RWPE2 (cell line): ENCODE results near the gene SLC25A26.
"Not testable (repeated sequence)": the region's sequence is repeated elsewhere in the genome, so short reads cannot be mapped to it uniquely, and the experiment has no call there.

Source experiments
- ATAC-seq: fragments of 200-7000 bp; cut with Tn5 transposase; 3 replicates; pipeline ENCODE4 v1.9.1; 2021; ENCODE audit warnings: low read depth
- DNase-seq: peaks from one replicate; pipeline ENCODE4 v3.0.0-alpha.2; 2020; ENCODE audit warnings: low spot score
- H3K27ac ChIP-seq: fragments of 450-650 bp; 2 replicates; pipeline ENCODE4 v1.5.1; 2017; ENCODE audit warnings: mild to moderate bottlenecking; ENCODE audit not compliant: poor library complexity, severe bottlenecking
- H3K27me3 ChIP-seq: fragments of 250-450 bp; sonication (Bioruptor Pico); 2 replicates; pipeline ENCODE4 v1.5.1; 2021; ENCODE audit warnings: mild to moderate bottlenecking, moderate library complexity; ENCODE audit not compliant: insufficient read depth, poor library complexity, severe bottlenecking
- H3K36me3 ChIP-seq: fragments of 250-450 bp; sonication (Bioruptor Pico); 2 replicates; pipeline ENCODE4 v1.5.1; 2020; ENCODE audit warnings: low read depth, mild to moderate bottlenecking, moderate library complexity
- H3K4me1 ChIP-seq: fragments of 250-450 bp; sonication (Bioruptor Pico); 2 replicates; pipeline ENCODE4 v1.5.1; 2021; ENCODE audit warnings: mild to moderate bottlenecking, moderate library complexity; ENCODE audit not compliant: insufficient read depth, poor library complexity, severe bottlenecking
- H3K4me3 ChIP-seq: fragments of 250-450 bp; sonication (Bioruptor Pico); 2 replicates; pipeline ENCODE4 v1.5.1; 2021; ENCODE audit warnings: mild to moderate bottlenecking, moderate library complexity; ENCODE audit not compliant: severe bottlenecking
- H3K9me3 ChIP-seq: fragments of 250-450 bp; sonication (Bioruptor Pico); 2 replicates; pipeline ENCODE4 v1.5.1; 2021; ENCODE audit warnings: mild to moderate bottlenecking, moderate library complexity; ENCODE audit not compliant: severe bottlenecking
- TF ChIP-seq, protein P1 (sequence below): fragments of 450-650 bp; IDR thresholded peaks from one replicate; pipeline ENCODE4 v1.5.1; 2017; ENCODE audit warnings: mild to moderate bottlenecking, moderate library complexity; ENCODE audit not compliant: poor library complexity, severe bottlenecking

The SLC25A26 gene

DNA sequence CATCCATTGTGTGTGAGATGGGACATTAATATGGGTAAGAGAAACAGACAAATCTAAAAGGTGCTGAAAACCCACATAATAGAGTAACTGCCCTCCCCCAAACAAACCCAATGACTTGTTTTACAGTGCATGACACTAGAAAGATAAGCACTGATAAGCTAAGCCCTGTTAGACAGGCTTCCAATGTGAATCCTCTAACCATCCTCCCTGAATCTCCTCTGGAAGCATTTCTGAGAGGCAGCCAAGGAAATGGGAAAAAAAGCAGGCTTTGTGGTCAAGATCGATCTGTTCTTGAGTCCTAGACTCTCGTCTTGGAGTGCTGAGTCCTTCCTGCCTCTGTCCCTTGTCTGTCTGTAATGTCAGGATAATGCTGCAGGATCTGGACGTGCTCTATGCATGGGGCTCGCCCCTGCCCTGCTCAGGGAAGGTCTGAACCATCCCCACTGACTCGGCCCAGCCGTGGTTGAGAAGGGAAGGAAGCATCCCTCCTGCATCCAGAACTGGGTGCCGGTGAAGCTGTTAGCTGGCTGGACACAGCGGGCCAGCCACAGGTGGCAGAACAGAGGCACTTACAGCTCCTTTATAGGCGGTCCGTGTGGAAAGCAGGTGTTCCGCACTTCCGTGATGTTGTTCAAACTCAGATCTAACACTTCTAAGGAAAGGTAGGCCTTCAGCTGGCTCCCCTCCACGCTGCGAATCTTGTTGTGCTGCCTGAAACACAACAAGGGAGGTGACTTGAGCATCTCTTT, 195.9 kb downstream of the SLC25A26 start:
- no peak for ATAC-seq
- H3K27me3 ChIP-seq = no peaks in the 10 kb centered on the region
- no peak overlapping the region for H3K4me3 ChIP-seq
- TF ChIP-seq, protein P1, sequence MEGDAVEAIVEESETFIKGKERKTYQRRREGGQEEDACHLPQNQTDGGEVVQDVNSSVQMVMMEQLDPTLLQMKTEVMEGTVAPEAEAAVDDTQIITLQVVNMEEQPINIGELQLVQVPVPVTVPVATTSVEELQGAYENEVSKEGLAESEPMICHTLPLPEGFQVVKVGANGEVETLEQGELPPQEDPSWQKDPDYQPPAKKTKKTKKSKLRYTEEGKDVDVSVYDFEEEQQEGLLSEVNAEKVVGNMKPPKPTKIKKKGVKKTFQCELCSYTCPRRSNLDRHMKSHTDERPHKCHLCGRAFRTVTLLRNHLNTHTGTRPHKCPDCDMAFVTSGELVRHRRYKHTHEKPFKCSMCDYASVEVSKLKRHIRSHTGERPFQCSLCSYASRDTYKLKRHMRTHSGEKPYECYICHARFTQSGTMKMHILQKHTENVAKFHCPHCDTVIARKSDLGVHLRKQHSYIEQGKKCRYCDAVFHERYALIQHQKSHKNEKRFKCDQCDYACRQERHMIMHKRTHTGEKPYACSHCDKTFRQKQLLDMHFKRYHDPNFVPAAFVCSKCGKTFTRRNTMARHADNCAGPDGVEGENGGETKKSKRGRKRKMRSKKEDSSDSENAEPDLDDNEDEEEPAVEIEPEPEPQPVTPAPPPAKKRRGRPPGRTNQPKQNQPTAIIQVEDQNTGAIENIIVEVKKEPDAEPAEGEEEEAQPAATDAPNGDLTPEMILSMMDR = no peak
- H3K36me3 ChIP-seq = no peaks in the 10 kb centered on the region
- peaks cover 2% of the 10 kb centered on the region for H3K9me3 ChIP-seq
- H3K27ac ChIP-seq = no peak overlapping the region
- H3K4me1 ChIP-seq = no peaks in the 10 kb centered on the region
- no peak for DNase-seq

DNA sequence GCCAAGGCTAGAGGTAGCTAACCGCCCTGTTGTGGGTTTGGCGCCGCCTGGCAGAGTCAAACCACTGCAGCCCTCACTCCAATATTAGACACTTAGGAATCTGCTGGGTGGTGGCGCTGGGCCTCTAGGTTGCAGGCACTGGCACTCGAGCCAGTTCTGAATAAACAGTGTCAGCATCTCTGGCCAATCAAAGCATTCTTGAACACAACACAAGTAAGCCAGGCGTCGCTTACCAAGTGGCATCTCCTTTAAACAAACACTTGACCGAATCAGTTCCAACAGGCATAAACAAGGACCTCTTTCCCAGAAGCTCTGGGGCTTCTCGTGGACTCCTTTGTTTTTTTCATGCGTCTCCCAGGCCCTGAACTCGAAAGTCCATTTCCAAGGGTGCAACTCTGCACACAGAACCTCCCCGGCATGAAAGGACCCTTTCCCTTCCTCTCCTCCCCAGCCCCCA, 197.7 kb downstream of the SLC25A26 start:
- no peak for DNase-seq
- Histone ChIP-seq H3K4me3 (no peak overlapping the region), H3K27ac (no peak overlapping the region), H3K9me3 (peaks cover 8% of the 10 kb centered on the region), H3K27me3 (no peaks in the 10 kb centered on the region), H3K36me3 (no peaks in the 10 kb centered on the region; the same call in 1 of the 2 replicates), H3K4me1 (no peaks in the 10 kb centered on the region)
- TF ChIP-seq, protein P1 = no peak
- ATAC-seq = no peak

DNA sequence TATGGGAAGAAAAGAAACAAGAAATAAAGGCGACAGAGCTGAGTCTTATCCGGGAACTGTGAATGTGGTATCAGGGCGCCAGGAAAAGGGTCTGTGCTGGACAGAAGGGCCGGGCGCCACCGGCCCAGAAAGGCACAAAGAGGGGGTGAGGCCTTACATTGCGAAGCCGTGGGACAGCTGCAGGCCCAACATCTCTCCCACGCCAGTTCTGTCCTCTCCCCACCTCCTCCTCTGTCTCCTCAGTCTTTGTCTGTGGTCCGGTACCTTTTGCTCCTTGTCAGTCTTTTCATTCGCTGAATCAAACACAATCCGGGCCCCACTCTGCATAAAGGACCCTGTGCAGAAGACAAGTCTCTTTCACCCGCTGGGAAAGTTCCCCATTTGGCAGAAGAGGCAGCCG, 198.2 kb downstream of the SLC25A26 start:
- Histone ChIP-seq H3K36me3 (no peaks in the 10 kb centered on the region; the same call in 1 of the 2 replicates), H3K27ac (no peak overlapping the region), H3K4me3 (no peak overlapping the region), H3K4me1 (no peaks in the 10 kb centered on the region), H3K9me3 (peaks cover 8% of the 10 kb centered on the region), H3K27me3 (no peaks in the 10 kb centered on the region)
- TF ChIP-seq, protein P1 = no peak
- no peak for DNase-seq
- no peak for ATAC-seq

DNA sequence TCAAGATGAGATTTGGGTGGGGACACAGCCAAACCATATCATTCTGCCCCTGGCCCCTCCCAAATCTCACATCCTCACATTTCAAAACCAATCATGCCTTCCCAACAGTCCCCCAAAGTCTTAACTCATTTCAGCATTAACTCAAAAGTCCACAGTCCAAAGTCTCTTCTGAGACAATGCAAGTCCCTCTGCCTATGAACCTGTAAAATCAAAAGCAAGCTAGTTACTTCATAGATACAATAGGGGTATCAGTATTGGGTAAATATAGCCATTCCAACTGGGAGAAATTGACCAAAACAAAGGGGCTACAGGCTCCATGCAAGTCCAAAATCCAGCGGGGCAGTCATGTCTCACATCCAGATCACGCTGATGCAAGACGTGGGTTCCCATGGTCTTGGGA, 200.3 kb downstream of the SLC25A26 start:
- not testable (repeated sequence) for DNase-seq, ATAC-seq, H3K4me1 ChIP-seq, H3K36me3 ChIP-seq, H3K9me3 ChIP-seq, H3K27me3 ChIP-seq, H3K4me3 ChIP-seq, H3K27ac ChIP-seq

DNA sequence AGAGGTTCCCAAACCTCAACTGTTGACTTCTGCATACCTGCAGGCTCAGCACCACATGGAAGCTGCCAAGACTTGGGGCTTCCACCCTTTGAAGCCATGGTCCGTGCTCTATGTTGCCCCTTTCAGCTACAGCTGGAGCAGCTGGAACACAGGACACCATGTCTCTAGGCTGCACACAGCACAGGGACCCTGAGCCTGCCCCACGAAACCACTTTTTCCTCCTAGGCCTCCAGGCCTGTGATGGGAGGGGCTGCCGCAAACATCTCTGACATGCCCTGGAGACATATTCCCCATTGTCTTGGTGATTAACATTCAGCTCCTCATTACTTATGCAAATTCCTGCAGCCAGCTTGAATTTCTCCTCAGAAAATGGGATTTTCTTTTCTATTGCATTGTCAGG, 201.1 kb downstream of the SLC25A26 start:
- not testable (repeated sequence) for H3K36me3 ChIP-seq, H3K9me3 ChIP-seq, H3K4me1 ChIP-seq, DNase-seq, H3K27ac ChIP-seq, H3K27me3 ChIP-seq, H3K4me3 ChIP-seq, ATAC-seq

DNA sequence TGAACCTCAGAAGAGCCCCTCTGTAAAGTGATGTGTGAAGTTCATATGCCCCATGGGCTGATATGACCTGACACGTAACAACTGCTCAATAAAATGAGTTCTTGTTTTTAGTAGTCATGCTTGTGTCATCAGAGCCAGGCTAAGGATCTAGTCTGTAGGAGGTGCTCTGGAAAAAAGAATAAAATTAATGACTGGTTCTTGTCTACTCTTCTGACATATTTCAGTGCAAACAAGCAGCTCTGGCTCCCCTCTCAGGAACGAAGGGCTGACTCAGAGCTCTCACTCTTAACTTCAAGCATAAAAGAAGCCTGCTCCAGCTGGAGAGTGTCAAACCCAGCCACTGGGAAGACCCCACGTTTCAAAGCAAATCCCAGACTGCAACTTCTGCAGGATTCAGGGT, 203.0 kb downstream of the SLC25A26 start:
- Histone ChIP-seq H3K4me3 (no peak overlapping the region), H3K27me3 (no peaks in the 10 kb centered on the region), H3K27ac (no peak overlapping the region), H3K36me3 (no peaks in the 10 kb centered on the region; the same call in 1 of the 2 replicates), H3K9me3 (peaks cover 8% of the 10 kb centered on the region), H3K4me1 (peaks cover 6% of the 10 kb centered on the region)
- no peak for DNase-seq
- no peak for ATAC-seq
- TF ChIP-seq, protein P1 = no peak
